OCI-LY1 (cell line): Measurements from ENCODE around the gene DCAF7.

Source experiments
- H2AFZ ChIP-seq: fragments of 200-600 bp; sonication (generic), shearing (Covaris generic); 2 replicates; pipeline ENCODE4 v1.6.0; 2014; ENCODE audit warnings: antibody characterized with exemption, mild to moderate bottlenecking, low read length
- H3F3A ChIP-seq: fragments of 200-600 bp; sonication (generic), shearing (Covaris generic); 2 replicates; pipeline ENCODE4 v1.6.0; 2014; ENCODE audit warnings: mild to moderate bottlenecking, antibody characterized with exemption, low read length, moderate library complexity; ENCODE audit not compliant: insufficient read depth
- H3K27ac ChIP-seq: fragments of 200-600 bp; sonication (generic); 2 replicates; pipeline ENCODE4 v1.5.1; 2014; ENCODE audit warnings: low read length, mixed run types, mild to moderate bottlenecking, low read depth; ENCODE audit not compliant: poor library complexity, severe bottlenecking
- H3K27me3 ChIP-seq: fragments of 200-600 bp; sonication (generic); 2 replicates; pipeline ENCODE4 v1.6.0; 2014; ENCODE audit warnings: antibody characterized with exemption, mild to moderate bottlenecking, low read length, moderate library complexity; ENCODE audit not compliant: insufficient read depth
- H3K36me3 ChIP-seq: fragments of 200-600 bp; sonication (generic); 2 replicates; pipeline ENCODE4 v1.6.1; 2014; ENCODE audit warnings: mild to moderate bottlenecking, antibody characterized with exemption, low read length, moderate library complexity, mixed read lengths; ENCODE audit not compliant: insufficient read depth
- H3K4me1 ChIP-seq: fragments of 200-600 bp; sonication (generic); 2 replicates; pipeline ENCODE4 v1.5.1; 2014; ENCODE audit warnings: mild to moderate bottlenecking, low read length, moderate library complexity; ENCODE audit not compliant: insufficient read depth, severe bottlenecking
- H3K4me2 ChIP-seq: fragments of 200-600 bp; sonication (generic), shearing (Covaris generic); 2 replicates; pipeline ENCODE4 v1.6.1; 2014; ENCODE audit warnings: low read length
- H3K4me3 ChIP-seq: fragments of 200-600 bp; sonication (generic); 2 replicates; pipeline ENCODE4 v1.5.1; 2014; ENCODE audit warnings: low read length, low read depth, mild to moderate bottlenecking, mixed read lengths; ENCODE audit not compliant: poor library complexity, severe bottlenecking
- H3K79me2 ChIP-seq: fragments of 200-600 bp; shearing (Covaris generic); 2 replicates; pipeline ENCODE4 v1.6.1; 2016; ENCODE audit warnings: mixed run types, low read length, mixed read lengths; ENCODE audit not compliant: insufficient read depth
- H3K9ac ChIP-seq: fragments of 200-600 bp; sonication (generic), shearing (Covaris generic); 2 replicates; pipeline ENCODE4 v1.6.1; 2014; ENCODE audit warnings: mild to moderate bottlenecking, low read length, mixed read lengths
- H3K9me2 ChIP-seq: fragments of 200-600 bp; sonication (generic), shearing (Covaris generic); 2 replicates; pipeline ENCODE4 v1.6.1; 2014; ENCODE audit warnings: low read depth, mild to moderate bottlenecking, low read length, mixed read lengths
- H3K9me3 ChIP-seq: fragments of 200-600 bp; shearing (Covaris generic); 2 replicates; pipeline ENCODE4 v1.6.1; 2014; ENCODE audit warnings: low read length, mixed read lengths
- H4K20me1 ChIP-seq: fragments of 200-600 bp; sonication (generic), shearing (Covaris generic); 2 replicates; pipeline ENCODE4 v1.6.0; 2016; ENCODE audit warnings: mild to moderate bottlenecking, low read length; ENCODE audit not compliant: insufficient read depth
- CTCF ChIP-seq: fragments of 200-600 bp; sonication (generic), shearing (Covaris generic); IDR thresholded peaks from 2 replicates; pipeline ENCODE4 v1.5.1; 2017; ENCODE audit warnings: mild to moderate bottlenecking, antibody characterized with exemption, low read length, moderate library complexity, mixed read lengths
- EZH2 ChIP-seq: fragments of 200-600 bp; sonication (generic), shearing (Covaris generic); IDR thresholded peaks from 2 replicates; pipeline ENCODE4 v1.8.0; 2017; ENCODE audit warnings: borderline replicate concordance, mixed run types, mild to moderate bottlenecking, antibody characterized with exemption, low read length, moderate library complexity, mixed read lengths

Gene DCAF7

DNA sequence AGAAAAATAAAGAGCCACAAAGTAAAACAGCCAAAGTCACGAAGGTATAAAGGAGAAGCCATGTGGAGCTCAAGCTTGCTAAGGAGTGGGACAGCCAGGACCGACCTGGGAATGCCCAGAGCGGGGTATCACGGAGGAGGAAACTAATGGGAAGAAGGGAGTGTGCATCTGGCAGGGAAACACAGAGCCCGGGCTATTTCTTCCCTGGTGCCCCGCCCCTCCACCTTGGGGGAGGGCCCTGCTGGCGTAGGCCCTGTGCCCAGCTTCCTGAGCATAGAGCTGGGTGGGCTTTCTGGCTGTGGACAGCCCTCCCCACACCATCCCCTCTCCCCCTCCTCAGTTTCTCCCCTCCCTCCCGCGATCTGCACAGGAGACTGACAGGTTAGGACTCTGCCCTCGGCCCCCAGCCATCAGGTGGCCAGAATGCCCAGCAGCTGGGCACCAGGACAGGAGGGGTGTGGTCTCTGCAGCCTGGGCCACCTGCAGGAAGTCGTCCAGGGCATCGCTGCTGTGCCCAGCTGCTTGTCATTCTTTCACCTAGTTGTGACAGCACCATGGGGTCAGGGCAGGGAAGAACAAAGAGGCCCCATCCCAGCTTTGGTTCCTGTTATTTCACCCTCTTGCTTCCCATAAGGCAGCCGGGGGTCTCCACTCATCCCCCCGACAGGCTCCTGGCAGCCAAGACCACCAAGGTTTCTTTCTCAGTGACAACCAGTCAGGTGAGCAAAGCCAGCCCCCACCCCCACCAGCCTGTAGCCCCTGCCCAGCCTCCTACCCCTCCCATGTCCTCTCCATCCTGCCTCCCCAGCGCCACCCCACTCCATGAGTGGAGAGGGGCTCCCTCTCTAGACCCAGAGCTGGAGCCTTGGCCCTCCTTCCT is 7.1 kb upstream of the DCAF7 start:
- H3K36me3 ChIP-seq = no peaks in the 10 kb centered on the region
- H3K27ac ChIP-seq = no peak overlapping the region
- no peaks in the 10 kb centered on the region for H3K9me3 ChIP-seq
- H2AFZ ChIP-seq = no peak overlapping the region
- no peak overlapping the region for H3K4me2 ChIP-seq
- H3K9me2 ChIP-seq = no peaks in the 10 kb centered on the region
- H3K27me3 ChIP-seq = no peaks in the 10 kb centered on the region; the same call in 1 of the 2 replicates
- no peak overlapping the region for H3K4me3 ChIP-seq
- H3K79me2 ChIP-seq = no peaks in the 10 kb centered on the region
- no peaks in the 10 kb centered on the region for H3K4me1 ChIP-seq
- TF ChIP-seq CTCF (no peak), EZH2 (no peak)
- H4K20me1 ChIP-seq = no peaks in the 10 kb centered on the region
- H3K9ac ChIP-seq = no peak overlapping the region
- no peaks in the 10 kb centered on the region for H3F3A ChIP-seq

DNA sequence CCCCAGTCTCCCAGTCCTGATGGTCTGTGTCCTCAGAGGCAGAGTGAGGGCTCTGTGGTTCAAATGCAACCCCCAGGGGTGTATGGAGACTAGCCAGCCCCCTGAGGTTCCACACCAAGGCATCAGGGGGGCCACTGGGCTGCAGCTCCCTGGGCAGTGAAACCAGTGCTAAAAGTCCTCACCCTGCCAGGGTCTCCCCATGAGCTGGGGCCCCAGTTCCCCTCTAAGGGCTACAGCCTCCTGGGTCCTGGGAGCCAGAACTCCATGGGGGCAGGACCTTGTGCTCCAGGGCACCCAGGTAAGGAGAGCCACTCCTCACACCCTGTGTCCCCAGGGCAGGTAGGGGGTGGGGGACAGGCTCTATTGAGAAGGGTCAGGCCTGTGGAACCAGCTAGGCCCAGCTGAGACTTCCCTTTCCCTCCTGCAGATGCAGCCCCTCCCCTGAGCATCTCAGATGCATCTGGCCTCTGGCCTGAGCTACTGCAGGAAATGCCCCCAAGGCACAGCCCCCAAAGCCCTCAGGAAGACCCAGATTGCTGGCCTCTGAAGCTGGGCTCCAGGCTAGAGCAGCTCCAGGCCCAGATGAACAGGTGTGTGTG is 6.4 kb upstream of the DCAF7 start:
- H3K4me2 ChIP-seq = no peak overlapping the region

More for the DNA sequence above, 6.4 kb upstream of the DCAF7 start:
- Histone ChIP-seq H3K27me3 (no peaks in the 10 kb centered on the region; the same call in 1 of the 2 replicates), H3K79me2 (no peaks in the 10 kb centered on the region), H2AFZ (no peak overlapping the region), H3K9me2 (no peaks in the 10 kb centered on the region), H3K4me1 (peaks cover under 1% of the 10 kb centered on the region), H3F3A (no peaks in the 10 kb centered on the region), H3K36me3 (no peaks in the 10 kb centered on the region), H3K27ac (no peak overlapping the region), H3K9ac (no peak overlapping the region), H3K9me3 (no peaks in the 10 kb centered on the region), H3K4me3 (no peak overlapping the region), H4K20me1 (no peaks in the 10 kb centered on the region)
- TF ChIP-seq EZH2 = no peak
- no peak for TF ChIP-seq CTCF
